GM19025 (cell line): ENCODE results near the gene LHFPL6.

Experiments used
- ATAC-seq: cut with Tn5 transposase; IDR thresholded peaks from one replicate; pipeline ENCODE4 v1.9.1; 2021; ENCODE audit warnings: mild to moderate bottlenecking, low read depth, moderate library complexity; ENCODE audit not compliant: unreplicated experiment

Gene LHFPL6

GRCh38 chr13:39483326-39483725 lies 119.7 kb downstream of the LHFPL6 start:
- no peak for ATAC-seq

- no peak for ATAC-seq
Measured at GRCh38 chr13:39481491-39481890, 121.5 kb downstream of the LHFPL6 start.

GRCh38 chr13:39474600-39474999 lies 128.4 kb downstream of the LHFPL6 start:
- ATAC-seq: no peak

- ATAC-seq: no peak
Measured at GRCh38 chr13:39469676-39470075, 133.3 kb downstream of the LHFPL6 start.

GRCh38 chr13:39468306-39468705 lies 134.7 kb downstream of the LHFPL6 start:
- ATAC-seq: no peak

GRCh38 chr13:39463611-39464010 lies 139.4 kb downstream of the LHFPL6 start:
- no peak for ATAC-seq

GRCh38 chr13:39462906-39463305 lies 140.1 kb downstream of the LHFPL6 start:
- no peak for ATAC-seq

GRCh38 chr13:39462428-39462827 lies 140.6 kb downstream of the LHFPL6 start:
- no peak for ATAC-seq

- no peak for ATAC-seq
Measured at GRCh38 chr13:39461685-39462266, 141.2 kb downstream of the LHFPL6 start.

GRCh38 chr13:39457274-39457673 lies 145.7 kb downstream of the LHFPL6 start:
- ATAC-seq: no peak

- ATAC-seq: no peak
Measured at GRCh38 chr13:39455521-39456175, 147.3 kb downstream of the LHFPL6 start.

- no peak for ATAC-seq
Measured at GRCh38 chr13:39452834-39453233, 150.2 kb downstream of the LHFPL6 start.

- no peak for ATAC-seq
Measured at GRCh38 chr13:39452417-39452816, 150.6 kb downstream of the LHFPL6 start.

- no peak for ATAC-seq
Measured at GRCh38 chr13:39451860-39452301, 151.1 kb downstream of the LHFPL6 start.

- ATAC-seq: no peak
Measured at GRCh38 chr13:39451301-39451700, 151.7 kb downstream of the LHFPL6 start.

- no peak for ATAC-seq
Measured at GRCh38 chr13:39450176-39450575, 152.8 kb downstream of the LHFPL6 start.

- no peak for ATAC-seq
Measured at GRCh38 chr13:39448834-39449233, 154.2 kb downstream of the LHFPL6 start.

GRCh38 chr13:39446865-39447264 lies 156.1 kb downstream of the LHFPL6 start:
- no peak for ATAC-seq

- ATAC-seq: no peak
Measured at GRCh38 chr13:39444866-39445265, 158.1 kb downstream of the LHFPL6 start.

GRCh38 chr13:39433651-39434050 lies 169.3 kb downstream of the LHFPL6 start:
- ATAC-seq: no peak

GRCh38 chr13:39432196-39432595 lies 170.8 kb downstream of the LHFPL6 start:
- ATAC-seq: no peak

GRCh38 chr13:39422845-39423565 lies 180.0 kb downstream of the LHFPL6 start:
- ATAC-seq: no peak
